ENCODE data around the gene ST6GALNAC1.

DNA sequence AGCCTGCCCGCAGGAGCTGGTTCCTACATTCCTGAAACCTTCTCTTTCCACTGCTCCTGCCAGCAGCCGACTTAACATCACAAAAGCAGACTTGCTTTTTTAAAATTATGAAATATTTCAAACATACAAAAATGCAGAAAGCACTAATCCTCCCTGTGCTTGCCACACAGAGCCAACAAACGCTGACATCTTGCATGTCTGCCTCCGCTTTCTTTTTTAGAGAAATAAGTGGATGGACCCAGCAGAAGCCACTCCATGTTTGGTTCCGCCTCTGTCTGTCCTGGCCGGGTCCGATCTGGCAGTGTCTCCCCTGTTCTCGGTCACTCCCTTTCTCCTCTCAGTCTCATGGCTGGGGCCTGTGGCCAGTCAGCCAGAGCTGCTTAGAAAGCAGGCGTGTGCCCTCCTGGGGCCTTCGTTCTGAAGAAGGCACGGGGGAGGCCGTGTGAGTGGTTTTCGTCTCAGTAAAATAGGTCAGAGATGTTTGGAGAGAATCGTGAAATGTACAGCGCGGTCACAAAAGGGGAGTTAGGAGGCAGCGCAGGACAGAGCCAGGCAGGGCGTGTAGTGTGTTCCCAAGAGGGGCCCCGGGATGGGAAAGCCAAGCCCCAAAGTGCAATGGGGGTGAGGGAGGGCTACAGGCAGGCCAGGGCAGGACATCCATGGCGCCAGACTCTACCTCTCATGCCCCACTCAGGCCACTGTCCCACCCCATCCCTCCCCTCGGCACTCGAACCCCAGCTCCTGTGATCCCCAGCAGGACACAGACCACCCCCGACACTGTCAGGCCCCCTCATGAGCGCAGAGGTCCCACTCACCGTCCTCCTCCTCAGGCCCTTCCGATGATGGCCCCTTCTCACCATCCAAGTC lies 44.0 kb upstream of the ST6GALNAC1 start:
- TF ChIP-seq, protein P1, sequence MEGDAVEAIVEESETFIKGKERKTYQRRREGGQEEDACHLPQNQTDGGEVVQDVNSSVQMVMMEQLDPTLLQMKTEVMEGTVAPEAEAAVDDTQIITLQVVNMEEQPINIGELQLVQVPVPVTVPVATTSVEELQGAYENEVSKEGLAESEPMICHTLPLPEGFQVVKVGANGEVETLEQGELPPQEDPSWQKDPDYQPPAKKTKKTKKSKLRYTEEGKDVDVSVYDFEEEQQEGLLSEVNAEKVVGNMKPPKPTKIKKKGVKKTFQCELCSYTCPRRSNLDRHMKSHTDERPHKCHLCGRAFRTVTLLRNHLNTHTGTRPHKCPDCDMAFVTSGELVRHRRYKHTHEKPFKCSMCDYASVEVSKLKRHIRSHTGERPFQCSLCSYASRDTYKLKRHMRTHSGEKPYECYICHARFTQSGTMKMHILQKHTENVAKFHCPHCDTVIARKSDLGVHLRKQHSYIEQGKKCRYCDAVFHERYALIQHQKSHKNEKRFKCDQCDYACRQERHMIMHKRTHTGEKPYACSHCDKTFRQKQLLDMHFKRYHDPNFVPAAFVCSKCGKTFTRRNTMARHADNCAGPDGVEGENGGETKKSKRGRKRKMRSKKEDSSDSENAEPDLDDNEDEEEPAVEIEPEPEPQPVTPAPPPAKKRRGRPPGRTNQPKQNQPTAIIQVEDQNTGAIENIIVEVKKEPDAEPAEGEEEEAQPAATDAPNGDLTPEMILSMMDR (IDR thresholded peaks at IDR 0.05), result no peak
- no peak for TF ChIP-seq POLR2A (IDR thresholded peaks at IDR 0.05)
